ENCODE data around the gene CDYL.

GRCh38 chr6:4906293-4907276, 130.4 kb downstream of the CDYL start:
- TF ChIP-seq CTCF (IDR thresholded peaks at IDR 0.05) (no peak), POLR2A (IDR thresholded peaks at IDR 0.05) (no peak)

All from heart left ventricle (tissue), 13 donors.